ENCODE results near the gene VAT1.
A peak's percentile ranks its signal among the peaks of the same experiment; 100 is the strongest.
"Not testable (repeated sequence)": the region's sequence is repeated elsewhere in the genome, so short reads cannot be mapped to it uniquely, and the experiment has no call there.

Gene VAT1

GRCh38 chr17:43021741-43022512, at the start of gene VAT1:
VAT1 (minus strand) TSS chr17:43022385; CDS start chr17:43022322, 63 bp downstream.
- peak; percentile 71 for DNase-seq (ENCODE audit: low spot score)

DNA sequence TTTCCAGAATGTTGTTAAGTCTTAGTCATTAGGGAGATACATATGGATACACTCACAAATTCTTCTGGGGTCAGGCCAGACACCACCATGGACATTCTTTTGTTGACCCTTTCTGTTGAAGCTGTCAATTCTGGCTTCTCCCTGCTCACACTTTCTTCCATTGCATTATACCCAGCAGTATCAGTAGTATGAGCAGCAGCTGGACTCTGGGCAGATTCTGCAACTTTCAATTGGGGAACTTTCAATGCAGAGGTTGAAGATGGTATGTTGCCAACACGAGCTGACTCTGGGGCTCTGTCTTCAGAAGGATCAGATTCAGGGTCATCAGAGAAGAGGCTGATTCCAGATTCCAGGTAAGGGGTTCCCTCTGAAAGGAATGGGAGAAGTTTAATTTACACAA, 48.7 kb upstream of the VAT1 start:
- DNase-seq (ENCODE audit: low spot score) = no peak

DNA sequence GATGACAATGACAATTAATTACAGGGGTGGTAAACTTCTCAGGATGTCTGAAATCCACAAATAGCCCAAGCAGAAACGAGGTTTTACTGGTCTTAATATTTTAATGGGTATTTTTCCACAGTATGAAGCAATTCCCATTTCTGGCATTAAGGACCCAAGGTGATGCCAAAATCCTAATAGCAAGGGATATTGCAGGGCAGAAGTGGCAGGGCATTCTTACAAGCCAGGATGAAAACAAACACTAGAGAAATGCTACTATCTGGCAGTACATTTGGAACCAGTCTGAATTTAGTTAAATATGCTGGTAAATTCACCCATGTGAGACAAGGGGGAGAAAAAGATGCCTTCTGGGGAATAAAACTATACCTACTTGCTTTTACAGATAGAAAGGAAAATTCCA, 48.1 kb upstream of the VAT1 start:
- DNase-seq (ENCODE audit: low spot score) = no peak

DNA sequence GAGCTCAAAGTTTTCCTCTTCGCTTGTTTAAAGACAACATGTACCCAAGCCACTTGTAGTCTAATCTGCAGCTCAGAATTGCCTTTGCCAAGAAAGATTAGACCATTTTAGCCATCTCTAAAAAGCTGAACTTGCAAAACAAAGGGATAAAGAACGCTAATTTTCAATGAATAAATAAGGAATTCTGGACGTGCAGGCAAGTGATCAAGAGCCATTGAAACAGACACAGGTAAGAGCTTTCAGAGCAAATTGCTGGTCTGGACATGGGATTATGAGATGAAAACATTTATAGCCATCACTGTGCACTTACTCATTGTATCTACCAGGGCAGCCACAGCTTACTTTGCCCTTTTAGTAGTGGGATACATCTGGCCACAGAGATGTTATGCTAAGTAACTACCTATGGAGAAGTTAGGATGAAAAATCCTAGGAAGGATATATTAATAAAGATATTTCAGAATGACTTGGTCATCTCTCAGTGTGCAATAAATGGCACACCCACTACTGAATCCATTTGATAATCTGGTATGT, 47.2 kb upstream of the VAT1 start:
- DNase-seq (ENCODE audit: low spot score) = no peak

DNA sequence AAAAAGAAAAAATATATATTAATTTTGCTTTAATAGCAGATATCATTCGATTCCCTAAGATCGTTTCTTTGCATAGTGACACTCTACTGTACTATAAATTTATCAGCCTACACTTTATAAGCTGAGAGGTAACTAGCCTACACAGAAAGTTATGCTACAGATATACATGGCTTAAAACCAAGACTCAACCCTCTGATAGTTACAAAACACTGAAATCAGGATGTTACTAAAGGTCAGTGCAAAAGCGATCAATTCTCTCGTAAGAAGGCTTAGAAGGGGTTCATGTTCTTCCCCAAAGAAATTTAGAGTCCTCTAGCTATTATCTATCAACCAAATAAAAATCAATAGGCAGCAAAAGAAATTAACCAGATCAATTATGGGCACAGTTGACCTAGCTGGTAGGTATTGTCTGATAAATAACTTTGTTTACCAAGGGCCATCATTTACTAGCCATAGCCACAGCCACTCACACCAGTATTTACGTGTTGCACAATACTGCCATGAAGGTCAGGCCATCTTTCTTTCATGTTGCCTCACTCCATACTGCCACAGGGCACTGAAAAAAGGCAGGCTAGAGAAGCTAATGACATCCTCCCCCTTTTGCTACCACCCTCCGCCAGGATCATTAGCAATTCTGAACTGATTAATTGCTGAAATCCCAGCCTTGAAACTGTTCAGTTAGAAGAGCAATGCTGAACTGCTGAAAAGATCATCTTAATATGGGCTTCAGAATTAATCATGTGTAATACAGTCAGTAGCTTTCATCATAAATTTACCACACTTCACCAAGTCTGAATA, 46.6 kb upstream of the VAT1 start:
- DNase-seq (ENCODE audit: low spot score) = no peak

GRCh38 chr17:43062984-43063638, 40.9 kb upstream of the VAT1 start:
- no peak for DNase-seq (ENCODE audit: low spot score)

DNA sequence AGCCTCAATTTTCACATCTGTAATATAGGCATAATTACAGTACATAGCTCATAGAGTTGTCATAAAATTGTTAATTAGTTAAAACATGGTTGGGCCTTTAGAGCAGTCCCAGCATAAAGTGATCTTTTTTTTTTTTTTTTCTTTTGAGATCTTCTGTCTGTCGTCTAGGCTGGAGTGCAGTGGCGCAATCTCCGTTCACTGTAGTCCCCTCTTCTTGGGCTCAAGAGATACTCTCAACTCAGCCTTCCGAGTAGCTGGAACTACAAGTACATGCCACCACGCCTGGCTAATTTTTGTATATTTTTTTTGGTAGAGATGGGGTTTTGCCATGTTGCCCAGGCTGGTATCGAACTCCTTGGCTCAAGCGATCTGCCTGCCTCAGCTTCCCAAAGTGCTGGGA, 33.9 kb upstream of the VAT1 start:
- no peak for DNase-seq (ENCODE audit: low spot score)

GRCh38 chr17:43053008-43053407, 30.8 kb upstream of the VAT1 start:
- not testable (repeated sequence) for DNase-seq (ENCODE audit: low spot score)

DNA sequence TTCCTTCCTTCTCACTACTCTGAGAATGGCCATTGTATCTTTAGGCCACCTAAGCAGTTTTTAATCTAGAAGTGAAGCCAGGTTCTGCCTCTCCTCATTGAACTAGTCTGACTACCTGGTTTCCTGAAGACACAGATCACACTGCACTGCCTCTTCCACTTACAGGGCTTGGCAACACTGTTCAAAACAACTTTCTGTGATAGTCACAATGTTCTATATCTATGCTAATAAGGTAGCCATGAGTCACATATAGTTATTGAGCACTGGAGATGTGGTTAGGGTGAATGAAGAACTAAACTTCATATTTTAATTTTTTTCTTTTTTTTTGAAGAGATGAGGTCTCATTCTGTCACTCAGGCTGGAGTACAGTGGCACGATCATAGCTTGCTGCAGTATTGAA, 29.8 kb upstream of the VAT1 start:
- no peak for DNase-seq (ENCODE audit: low spot score)

- no peak for DNase-seq (ENCODE audit: low spot score)
Measured at GRCh38 chr17:43044024-43044423, 21.8 kb upstream of the VAT1 start.

DNA sequence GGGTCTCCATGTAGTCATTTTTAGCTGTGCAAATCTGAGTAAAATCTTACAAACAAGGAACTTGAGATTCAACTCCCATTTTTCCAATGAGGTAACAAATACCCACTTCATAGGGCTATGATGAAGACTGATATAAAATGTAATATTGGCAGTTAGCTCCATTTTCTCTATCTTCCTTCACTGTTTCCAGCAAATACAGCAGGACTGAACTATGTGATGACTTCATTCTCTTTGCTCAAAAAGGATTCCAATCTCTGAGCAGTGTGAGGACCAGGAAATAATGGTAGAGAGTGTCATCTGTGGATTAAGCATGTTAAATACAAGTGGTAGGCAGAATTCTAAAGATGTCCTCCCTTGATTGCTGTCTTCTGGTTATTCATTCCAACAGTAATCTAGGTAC, 21.1 kb upstream of the VAT1 start:
- no peak for DNase-seq (ENCODE audit: low spot score)

DNA sequence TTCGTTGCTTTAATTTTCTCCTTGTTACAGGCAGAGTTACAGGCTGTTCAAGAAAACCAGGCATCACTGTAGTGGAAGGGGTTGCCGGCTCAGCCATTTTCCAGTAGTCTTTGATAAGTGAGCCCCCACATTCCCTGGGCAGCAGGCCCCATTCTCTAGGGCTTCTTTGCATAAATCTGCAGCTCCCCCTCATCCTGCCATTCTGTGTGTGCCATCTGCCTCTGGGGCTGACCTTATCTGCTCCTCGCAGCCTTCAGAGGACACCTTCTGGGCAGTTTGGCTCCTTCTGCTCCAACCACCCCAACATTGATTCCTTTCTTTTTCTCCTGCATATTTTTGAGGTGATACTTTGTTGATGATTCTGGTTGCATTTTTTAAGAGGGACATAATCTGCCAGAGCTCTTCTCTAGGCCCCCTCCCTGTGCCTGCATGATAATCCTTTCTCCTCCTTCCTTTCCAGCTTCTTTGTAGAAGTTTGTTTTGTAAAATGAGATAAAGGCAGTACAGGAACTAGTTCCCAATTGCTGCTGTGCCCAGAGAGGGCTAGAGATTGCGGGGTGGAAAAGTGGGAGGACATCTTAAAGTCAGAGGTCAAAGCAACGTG, 19.9 kb upstream of the VAT1 start:
- no peak for DNase-seq (ENCODE audit: low spot score)

GRCh38 chr17:43040655-43041054, 18.5 kb upstream of the VAT1 start:
- no peak for DNase-seq (ENCODE audit: low spot score)

GRCh38 chr17:43039646-43040045, 17.5 kb upstream of the VAT1 start:
- DNase-seq (ENCODE audit: low spot score) = no peak

GRCh38 chr17:43034894-43035293, 12.7 kb upstream of the VAT1 start:
- DNase-seq (ENCODE audit: low spot score) = no peak

DNA sequence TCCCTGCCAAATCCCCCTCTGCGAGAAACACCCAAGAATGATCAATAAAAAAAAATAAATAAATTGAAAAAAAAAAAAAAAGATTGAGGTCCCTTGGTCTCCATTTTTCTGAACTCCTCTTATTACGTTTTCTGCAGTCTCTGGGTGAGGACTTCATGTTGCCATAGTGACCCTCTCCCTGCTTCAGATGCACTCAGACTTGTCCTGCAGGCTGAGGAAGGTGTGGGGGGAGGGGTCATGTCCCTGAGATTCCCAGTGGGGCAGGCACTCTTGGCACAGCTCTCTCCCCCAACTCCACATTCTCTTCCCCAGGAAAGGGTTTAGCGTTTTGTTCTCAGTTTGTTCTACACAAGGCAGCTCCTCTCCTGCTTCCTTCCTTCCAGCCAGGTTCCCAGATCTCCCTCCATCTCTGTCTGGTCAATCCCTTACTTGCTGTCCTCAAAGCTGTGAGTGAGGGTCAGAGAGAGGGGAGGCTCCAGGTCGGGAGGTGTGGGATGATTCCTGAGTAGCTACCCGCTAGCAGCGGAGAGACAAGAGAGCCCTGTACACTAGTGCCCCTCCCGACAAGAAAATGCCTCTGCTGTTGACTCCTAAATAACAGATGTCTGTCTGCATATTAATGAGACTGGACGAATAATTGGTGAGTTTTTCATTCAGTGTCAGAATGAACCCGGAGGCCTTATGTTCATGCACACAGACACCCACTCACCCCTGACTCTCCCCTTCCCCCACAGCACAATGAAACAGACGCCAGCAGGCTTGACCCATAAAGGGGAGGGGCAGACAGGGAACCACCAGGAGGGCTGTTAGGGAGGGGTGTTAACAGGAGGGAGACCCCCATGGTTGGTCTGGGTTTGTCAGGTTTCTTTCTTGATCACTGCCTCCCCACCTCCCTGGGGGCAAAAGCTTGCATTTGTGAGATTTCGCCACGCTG, 12.0 kb upstream of the VAT1 start:
- DNase-seq (ENCODE audit: low spot score) = peak; percentile 79

GRCh38 chr17:43031666-43032065, 9.5 kb upstream of the VAT1 start:
- no peak for DNase-seq (ENCODE audit: low spot score)

GRCh38 chr17:43030137-43030767, 8.1 kb upstream of the VAT1 start:
- DNase-seq (ENCODE audit: low spot score) = peak; percentile 76

GRCh38 chr17:43028221-43028861, 6.2 kb upstream of the VAT1 start:
- DNase-seq (ENCODE audit: low spot score) = no peak

All from pons (tissue), 1 donor.